Testis (tissue), 2 donors: ENCODE results near the gene PIEZO2.

ENCODE experiments used
- POLR2A ChIP-seq: fragments of 450-650 bp; IDR thresholded peaks from one replicate; pipeline ENCODE4 v1.6.1; 2017; ENCODE audit warnings: antibody characterized with exemption, mild to moderate bottlenecking, moderate library complexity
- TF ChIP-seq, protein P1 (sequence below), 3 experiments: fragments of 450-650 bp in 2 of 3; fragments of 200-600 bp in 1 of 3; sonication (generic) in 1 of 3; IDR thresholded peaks; one replicate each; pipeline ENCODE4 v1.5.1; 2016 to 2019; ENCODE audit warnings: antibody characterized with exemption in 3 of 3, mild to moderate bottlenecking in 2 of 3, moderate library complexity in 1 of 3

DNA sequence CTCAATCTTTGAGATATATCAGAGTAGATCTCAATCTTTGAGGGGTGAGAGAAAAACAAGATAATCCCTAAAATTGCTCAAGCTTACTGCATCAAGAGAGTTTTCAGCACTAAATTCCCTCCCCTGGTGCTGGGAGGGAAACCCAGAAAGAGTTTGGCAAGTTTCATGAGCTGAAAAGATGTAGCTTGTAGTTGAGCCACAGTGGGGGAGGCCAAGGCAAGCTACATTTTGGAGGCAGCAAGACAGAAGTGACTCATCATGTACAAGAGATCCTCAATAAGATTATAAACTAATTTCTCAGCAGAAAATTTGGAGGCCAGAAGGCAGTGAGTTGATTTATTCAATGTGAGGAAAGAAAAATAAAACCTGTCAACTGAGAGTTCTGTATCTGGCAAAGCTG, 308.2 kb downstream of the PIEZO2 start:
- TF ChIP-seq, protein P1, sequence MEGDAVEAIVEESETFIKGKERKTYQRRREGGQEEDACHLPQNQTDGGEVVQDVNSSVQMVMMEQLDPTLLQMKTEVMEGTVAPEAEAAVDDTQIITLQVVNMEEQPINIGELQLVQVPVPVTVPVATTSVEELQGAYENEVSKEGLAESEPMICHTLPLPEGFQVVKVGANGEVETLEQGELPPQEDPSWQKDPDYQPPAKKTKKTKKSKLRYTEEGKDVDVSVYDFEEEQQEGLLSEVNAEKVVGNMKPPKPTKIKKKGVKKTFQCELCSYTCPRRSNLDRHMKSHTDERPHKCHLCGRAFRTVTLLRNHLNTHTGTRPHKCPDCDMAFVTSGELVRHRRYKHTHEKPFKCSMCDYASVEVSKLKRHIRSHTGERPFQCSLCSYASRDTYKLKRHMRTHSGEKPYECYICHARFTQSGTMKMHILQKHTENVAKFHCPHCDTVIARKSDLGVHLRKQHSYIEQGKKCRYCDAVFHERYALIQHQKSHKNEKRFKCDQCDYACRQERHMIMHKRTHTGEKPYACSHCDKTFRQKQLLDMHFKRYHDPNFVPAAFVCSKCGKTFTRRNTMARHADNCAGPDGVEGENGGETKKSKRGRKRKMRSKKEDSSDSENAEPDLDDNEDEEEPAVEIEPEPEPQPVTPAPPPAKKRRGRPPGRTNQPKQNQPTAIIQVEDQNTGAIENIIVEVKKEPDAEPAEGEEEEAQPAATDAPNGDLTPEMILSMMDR (IDR thresholded peaks at IDR 0.05) = no peak
- TF ChIP-seq POLR2A = no peak
